HepG2 (cell line): Measurements from ENCODE around the gene ARL15. TPM values are rescaled to one million over a fixed set of nuclear protein-coding genes. Genes with fewer than 3 reads are reported as not detected.

Experiments used
- ATAC-seq: fragments of 200-7000 bp; cut with Tn5 transposase; 3 replicates; pipeline ENCODE4 v1.9.1; 2020; ENCODE audit warnings: mild to moderate bottlenecking, moderate library complexity
- BruUV-seq: library from RNA; stranded (reverse); fragments of 400-500 nt; replicated peaks from 2 replicates; lab custom pipeline; 2021; lab: Mats Ljungman, UMichigan
- CTCF ChIA-PET: fragments of 300-600 bp; formaldehyde crosslinking; extraction: SDS; loops from one replicate; lab custom pipeline; 2021; ENCODE audit warnings: low total read pairs, inconsistent platforms, low intra/inter-chr PET ratio; lab: Yijun Ruan, JAX
- POLR2A ChIA-PET: fragments of 350-600 bp; sonication (Branson Sonifier 250); formaldehyde crosslinking; loops from one replicate; lab custom pipeline; 2020; ENCODE audit warnings: antibody characterized with exemption, inconsistent platforms; lab: Yijun Ruan, JAX
- DNase-seq: peaks from one replicate; pipeline ENCODE4 v3.0.0-alpha.2; 2015; ENCODE audit warnings: low spot score
- FAIRE-seq: peaks from 3 replicates; lab custom pipeline; 2011; peaks lifted over from hg19 to GRCh38; lab: Jason Lieb, UNC
- H2AFZ ChIP-seq: one replicate; pipeline ENCODE4 v1.6.1; 2011; ENCODE audit warnings: low read length, inconsistent platforms
- H3K27ac ChIP-seq: fragments of 300-600 bp; 3 replicates; pipeline ENCODE4 v1.8.0; 2011; ENCODE audit warnings: mixed run types, mild to moderate bottlenecking, mixed read lengths, low read length, inconsistent platforms; ENCODE audit not compliant: insufficient read depth; ENCODE audit errors: extremely low read length
- H3K27me3 ChIP-seq, 2 experiments: fragments of 200-600 bp in 1 of 2; 2 replicates in 1 of 2; 3 replicates in 1 of 2; pipeline versions ENCODE4 v1.6.0 to v1.8.0; 2011; ENCODE audit warnings: low read length in 2 of 2, mild to moderate bottlenecking in 2 of 2, moderate library complexity in 2 of 2, inconsistent platforms in 1 of 2; ENCODE audit not compliant: insufficient read depth in 2 of 2, control insufficient read depth in 1 of 2
- H3K36me3 ChIP-seq, 2 experiments: fragments of 200-600 bp in 1 of 2; replicated peaks in 1 of 2; 2 replicates in 1 of 2; 3 replicates in 1 of 2; pipeline versions ENCODE4 v1.5.1 to v1.8.0; 2011; ENCODE audit warnings: low read length in 2 of 2, inconsistent platforms in 1 of 2; ENCODE audit not compliant: insufficient read depth in 2 of 2, control insufficient read depth in 1 of 2
- H3K4me1 ChIP-seq: 2 replicates; pipeline ENCODE4 v1.5.1; 2012; ENCODE audit warnings: low read length, inconsistent platforms; ENCODE audit not compliant: insufficient read depth
- H3K4me2 ChIP-seq: 2 replicates; pipeline ENCODE4 v1.6.0; 2011; ENCODE audit warnings: low read depth, low read length, inconsistent platforms
- H3K4me3 ChIP-seq, 3 experiments: fragments of 200-600 bp in 1 of 3; sonication (generic), shearing (Covaris generic) in 1 of 3; replicated peaks in 1 of 3; 2 replicates each; pipeline ENCODE4 v1.5.1; 2011 to 2016; ENCODE audit warnings: low read length in 3 of 3, inconsistent platforms in 2 of 3, low read depth in 2 of 3, mild to moderate bottlenecking in 2 of 3, control low read depth in 1 of 3, mixed read lengths in 1 of 3; ENCODE audit not compliant: insufficient read depth in 1 of 3
- H3K79me2 ChIP-seq: one replicate; pipeline ENCODE4 v1.6.1; 2011; ENCODE audit warnings: low read length, inconsistent platforms; ENCODE audit not compliant: insufficient read depth
- H3K9ac ChIP-seq: 2 replicates; pipeline ENCODE4 v1.6.0; 2011; ENCODE audit warnings: mild to moderate bottlenecking, low read depth, low read length, inconsistent platforms; ENCODE audit not compliant: insufficient read depth
- H3K9me3 ChIP-seq: 2 replicates; pipeline ENCODE4 v1.5.1; 2012; ENCODE audit warnings: mild to moderate bottlenecking, low read length
- H4K20me1 ChIP-seq: 2 replicates; pipeline ENCODE4 v1.6.0; 2011; ENCODE audit warnings: inconsistent platforms, mild to moderate bottlenecking, low read length, moderate library complexity; ENCODE audit not compliant: insufficient read depth
- AHDC1 ChIP-seq: sonication (generic); formaldehyde crosslinking; IDR thresholded peaks from 2 replicates; pipeline ENCODE4 v1.5.1; 2020; ENCODE audit warnings: mild to moderate bottlenecking, missing genetic modification reagents, borderline replicate concordance
- ARHGAP35 ChIP-seq: sonication (generic); formaldehyde crosslinking; IDR thresholded peaks from 2 replicates; pipeline ENCODE4 v1.9.0; 2022; ENCODE audit warnings: mild to moderate bottlenecking, inconsistent platforms, moderate library complexity, missing genetic modification reagents, borderline replicate concordance
- CENPBD1 ChIP-seq: sonication (generic); formaldehyde crosslinking; IDR thresholded peaks from 2 replicates; pipeline ENCODE4 v1.8.0; 2022; ENCODE audit warnings: missing genetic modification reagents, low read depth, mild to moderate bottlenecking, borderline replicate concordance
- EED ChIP-seq: sonication (generic); formaldehyde crosslinking; IDR thresholded peaks from 2 replicates; pipeline ENCODE4 v1.5.0; 2020; ENCODE audit warnings: mild to moderate bottlenecking, missing genetic modification reagents
- EP300 ChIP-seq, 3 experiments: sonication (generic) in 1 of 3; formaldehyde crosslinking in 1 of 3; IDR thresholded peaks; 2 replicates each; pipeline versions ENCODE4 v1.5.1 to v1.6.1; 2011 to 2020; ENCODE audit warnings: low read depth in 2 of 3, low read length in 2 of 3, borderline replicate concordance in 1 of 3, improper control_type of control experiment in 1 of 3, mild to moderate bottlenecking in 1 of 3, missing genetic modification reagents in 1 of 3, moderate library complexity in 1 of 3
- ETV5 ChIP-seq: IDR thresholded peaks from 2 replicates; pipeline ENCODE4 v1.6.1; 2018; ENCODE audit warnings: missing biosample characterization, missing genetic modification reagents, inconsistent platforms, borderline replicate concordance
- GATAD2A ChIP-seq: IDR thresholded peaks from 2 replicates; pipeline ENCODE4 v1.6.1; 2016
- JARID2 ChIP-seq: sonication (generic); formaldehyde crosslinking; IDR thresholded peaks from 2 replicates; pipeline ENCODE4 v1.8.1; 2023; ENCODE audit warnings: missing genetic modification reagents, inconsistent platforms; ENCODE audit not compliant: insufficient replicate concordance
- SKI ChIP-seq: fragments of 450-650 bp; IDR thresholded peaks from one replicate; pipeline ENCODE4 v1.6.1; 2018; ENCODE audit warnings: mild to moderate bottlenecking; ENCODE audit not compliant: partially characterized antibody
- SNAPC2 ChIP-seq: sonication (generic); formaldehyde crosslinking; IDR thresholded peaks from 2 replicates; pipeline ENCODE4 v1.8.1; 2022; ENCODE audit warnings: mild to moderate bottlenecking, missing genetic modification reagents
- SSRP1 ChIP-seq: IDR thresholded peaks from 2 replicates; pipeline ENCODE4 v1.6.1; 2016; ENCODE audit warnings: control low read depth
- TEAD2 ChIP-seq: sonication (generic); formaldehyde crosslinking; IDR thresholded peaks from 2 replicates; pipeline ENCODE4 v1.9.0; 2021; ENCODE audit warnings: missing genetic modification reagents
- ZNF263 ChIP-seq: sonication (generic); formaldehyde crosslinking; IDR thresholded peaks from 2 replicates; pipeline ENCODE4 v1.4.0; 2020; ENCODE audit warnings: missing genetic modification reagents
- ZNF570 ChIP-seq: sonication (generic); formaldehyde crosslinking; IDR thresholded peaks from 2 replicates; pipeline ENCODE4 v1.4.0; 2020; ENCODE audit warnings: mild to moderate bottlenecking, missing genetic modification reagents, borderline replicate concordance
- ZNF713 ChIP-seq: sonication (generic); formaldehyde crosslinking; IDR thresholded peaks from 2 replicates; pipeline ENCODE4 v1.4.0; 2020; ENCODE audit warnings: mild to moderate bottlenecking, missing genetic modification reagents
- ZNF850 ChIP-seq: sonication (generic); formaldehyde crosslinking; conservative IDR thresholded peaks from 2 replicates; pipeline ENCODE4 v1.9.0; 2021; ENCODE audit warnings: mild to moderate bottlenecking, missing genetic modification reagents
- in situ Hi-C: cut with HindIII; loops from 2 replicates; pipeline ENCODE4 v1.10.0; 2017; ENCODE audit warnings: low pct_unique_long_range_greater_than_20kb; ENCODE audit not compliant: extremely low pct_ligation_motif_present
- intact Hi-C: fragments of 100-400 bp; cut with micrococcal nuclease; formaldehyde crosslinking; loops from one replicate; pipeline ENCODE4 v1.10.0; 2022; ENCODE audit not compliant: unreplicated experiment
- polyA plus RNA-seq, 8 experiments: library from polyadenylated mRNA; depleted of rRNA in 3 of 8; stranded (reverse) in 7 of 8; unstranded in 1 of 8; fragments of >200 nt; fragmentation: Illumina TruSeq in 4 of 8; extraction: Trizol in 4 of 8; gene quantifications; 2 replicates each; pipeline versions ENCODE4 v1.2.1 to v1.2.3, GENCODE V29; 2011 to 2016; ENCODE audit warnings: low read depth in 4 of 8, missing spikeins in 1 of 8, mixed read lengths in 1 of 8; ENCODE audit not compliant: insufficient read depth in 1 of 8
- total RNA-seq, 5 experiments: library from RNA; depleted of rRNA; stranded (reverse); fragments of >200 nt; fragmentation: Illumina TruSeq; extraction: Trizol; gene quantifications; 2 replicates each; pipeline ENCODE4 v1.2.3, GENCODE V29; 2016; ENCODE audit warnings: low read depth in 1 of 5
- TF ChIP-seq, protein P1 (sequence below): sonication (generic); formaldehyde crosslinking; IDR thresholded peaks from 2 replicates; pipeline ENCODE4 v1.4.0; 2020; ENCODE audit warnings: mild to moderate bottlenecking, missing genetic modification reagents

The ARL15 gene
- total and polyA plus RNA-seq, 2 of the 13 experiments (the other 11 are each of a cell fraction or from before 2014, with no cell fraction given) = 2.5 to 7.7 TPM

DNA sequence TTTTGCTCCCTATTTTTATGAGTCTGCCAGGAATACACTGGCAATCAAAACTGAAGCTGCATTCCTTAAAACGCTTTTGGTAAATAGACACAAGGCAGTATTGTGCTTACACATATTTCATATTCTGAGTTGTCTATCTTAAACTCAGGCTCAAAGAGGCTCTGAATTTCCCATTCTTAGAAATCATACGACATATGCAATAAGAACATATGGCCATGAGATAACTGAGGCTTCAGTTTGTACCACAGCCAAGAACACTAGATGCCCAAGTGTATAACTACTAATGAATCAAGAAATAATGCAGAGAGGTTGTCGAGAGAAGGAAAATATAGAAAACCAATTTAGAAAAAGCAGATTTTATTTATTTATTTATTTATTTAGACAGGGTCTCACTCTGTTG lies 392.5 kb downstream of the ARL15 start (continued):
- TF ChIP-seq, protein P1, sequence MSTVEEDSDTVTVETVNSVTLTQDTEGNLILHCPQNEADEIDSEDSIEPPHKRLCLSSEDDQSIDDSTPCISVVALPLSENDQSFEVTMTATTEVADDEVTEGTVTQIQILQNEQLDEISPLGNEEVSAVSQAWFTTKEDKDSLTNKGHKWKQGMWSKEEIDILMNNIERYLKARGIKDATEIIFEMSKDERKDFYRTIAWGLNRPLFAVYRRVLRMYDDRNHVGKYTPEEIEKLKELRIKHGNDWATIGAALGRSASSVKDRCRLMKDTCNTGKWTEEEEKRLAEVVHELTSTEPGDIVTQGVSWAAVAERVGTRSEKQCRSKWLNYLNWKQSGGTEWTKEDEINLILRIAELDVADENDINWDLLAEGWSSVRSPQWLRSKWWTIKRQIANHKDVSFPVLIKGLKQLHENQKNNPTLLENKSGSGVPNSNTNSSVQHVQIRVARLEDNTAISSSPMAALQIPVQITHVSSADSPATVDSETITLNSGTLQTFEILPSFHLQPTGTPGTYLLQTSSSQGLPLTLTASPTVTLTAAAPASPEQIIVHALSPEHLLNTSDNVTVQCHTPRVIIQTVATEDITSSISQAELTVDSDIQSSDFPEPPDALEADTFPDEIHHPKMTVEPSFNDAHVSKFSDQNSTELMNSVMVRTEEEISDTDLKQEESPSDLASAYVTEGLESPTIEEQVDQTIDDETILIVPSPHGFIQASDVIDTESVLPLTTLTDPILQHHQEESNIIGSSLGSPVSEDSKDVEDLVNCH (CRISPR knock-in tag) = no peak
- TF ChIP-seq SNAPC2 (CRISPR knock-in tag) (no peak), ZNF713 (CRISPR knock-in tag) (no peak), ZNF570 (CRISPR knock-in tag) (no peak), GATAD2A (no peak), TEAD2 (no peak)

DNA sequence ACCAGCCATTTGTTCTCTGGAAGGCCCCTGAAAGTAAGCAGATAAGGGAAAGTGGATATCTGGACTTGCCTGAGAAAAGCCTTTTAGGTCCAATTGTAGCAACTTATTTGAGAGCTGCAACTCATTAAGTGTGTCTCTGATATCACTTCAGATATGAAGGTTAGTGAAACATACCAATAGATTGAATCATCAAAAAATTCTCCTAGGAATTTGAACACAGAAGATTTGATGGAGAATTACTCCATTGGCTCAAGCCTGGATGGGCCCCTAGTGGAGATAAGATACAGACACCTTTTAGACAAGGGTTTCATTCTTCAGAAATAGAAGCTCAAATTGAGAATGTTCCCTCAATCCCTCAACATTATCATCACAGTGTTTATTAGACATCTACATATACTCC lies 393.3 kb downstream of the ARL15 start:
- no peak overlapping the region for H3K4me2 ChIP-seq
- no peak overlapping the region for H3K27ac ChIP-seq
- BruUV-seq = no TSS peak
- in situ Hi-C loops = no loop called here
- ATAC-seq (no peak), FAIRE-seq (no peak), DNase-seq (no peak)
- no peaks in the 10 kb centered on the region for H4K20me1 ChIP-seq
- H3K79me2 ChIP-seq = no peaks in the 10 kb centered on the region
- H3K4me1 ChIP-seq = no peaks in the 10 kb centered on the region
- intact Hi-C loops = no loop called here
- no peak overlapping the region for H3K4me3 ChIP-seq
- H3K9ac ChIP-seq = no peak overlapping the region
- ChIA-PET POLR2A (no interaction called here), CTCF (no interaction called here)
- no peaks in the 10 kb centered on the region for H3K36me3 ChIP-seq
- H3K27me3 ChIP-seq = no peaks in the 10 kb centered on the region
- no peaks in the 10 kb centered on the region for H3K9me3 ChIP-seq
- no peak overlapping the region for H2AFZ ChIP-seq
- TF ChIP-seq ZNF850 (CRISPR knock-in tag) (no peak), EED (CRISPR knock-in tag) (no peak), ETV5 (CRISPR knock-in tag) (no peak), SSRP1 (CRISPR knock-in tag) (no peak), CENPBD1 (no peak), SKI (no peak), ZNF263 (CRISPR knock-in tag) (no peak), EP300 (IDR thresholded peaks at IDR 0.05; ENCODE audit: low read depth in 2 of 2, low read length in 2 of 2) (no peak), EP300 (CRISPR knock-in tag; IDR thresholded peaks at IDR 0.05; ENCODE audit: borderline replicate concordance) (no peak), JARID2 (no peak), AHDC1 (CRISPR knock-in tag) (no peak), ARHGAP35 (CRISPR knock-in tag) (no peak)
